H1 (cell line): ENCODE measurements around the gene CST11. TPM values are rescaled to one million over a fixed set of nuclear protein-coding genes. Genes with fewer than 3 reads are reported as not detected.

Experiments used
- BCL11A ChIP-seq, 2 experiments: IDR thresholded peaks; one replicate each; pipeline ENCODE4 v1.6.1; 2011; ENCODE audit warnings: low read depth in 2 of 2, low read length in 2 of 2, mild to moderate bottlenecking in 2 of 2
- CEBPB ChIP-seq: IDR thresholded peaks from 2 replicates; pipeline ENCODE4 v1.6.1; 2012; ENCODE audit warnings: low read depth, low read length
- CHD2 ChIP-seq: IDR thresholded peaks from 2 replicates; pipeline ENCODE4 v1.6.1; 2012; ENCODE audit warnings: low read length, improper control_type of control experiment
- GABPA ChIP-seq: IDR thresholded peaks from 2 replicates; pipeline ENCODE4 v1.6.1; 2011; ENCODE audit warnings: mild to moderate bottlenecking, low read length, moderate library complexity, borderline replicate concordance; ENCODE audit not compliant: insufficient read depth
- HDAC6 ChIP-seq: IDR thresholded peaks from one replicate; pipeline ENCODE4 v1.7.1; 2012; ENCODE audit warnings: low read depth, mild to moderate bottlenecking, inconsistent platforms, low read length, moderate library complexity
- RBBP5 ChIP-seq: IDR thresholded peaks from 2 replicates; pipeline ENCODE4 v1.7.1; 2012; ENCODE audit warnings: low read depth, mild to moderate bottlenecking, inconsistent platforms, low read length, moderate library complexity, borderline replicate concordance
- SIN3A ChIP-seq, 2 experiments: IDR thresholded peaks in 1 of 2; conservative IDR thresholded peaks in 1 of 2; 2 replicates each; pipeline ENCODE4 v1.6.1; 2011 to 2012; ENCODE audit warnings: low read length in 2 of 2, improper control_type of control experiment in 1 of 2, low read depth in 1 of 2, mild to moderate bottlenecking in 1 of 2
- polyA plus RNA-seq, 7 experiments: library from polyadenylated mRNA; depleted of rRNA in 3 of 7; stranded (reverse) in 5 of 7; unstranded in 2 of 7; fragments of >200 nt in 5 of 7; fragments of 200-250 nt in 2 of 7; gene quantifications; 1 replicate in 5 of 7; 2 replicates in 1 of 7; 4 replicates in 1 of 7; pipeline versions ENCODE4 v1.2.1 to v1.2.3, GENCODE V29; 2011 to 2013; ENCODE audit warnings: missing spikeins in 2 of 7, mixed read lengths in 2 of 7
- total RNA-seq: library from RNA; stranded (reverse); fragmentation: NEBNext Ultra II Directional; extraction: Animal tissue kit (Norgen Biotek cat#: 25700); gene quantifications from 2 replicates; pipeline ENCODE4 v1.2.1, GENCODE V29; 2021

The CST11 gene
- total and polyA plus RNA-seq, 2 of the 8 experiments (the other 6 are each of a cell fraction or from before 2014, with no cell fraction given): 2.0 TPM; not detected in 1

DNA sequence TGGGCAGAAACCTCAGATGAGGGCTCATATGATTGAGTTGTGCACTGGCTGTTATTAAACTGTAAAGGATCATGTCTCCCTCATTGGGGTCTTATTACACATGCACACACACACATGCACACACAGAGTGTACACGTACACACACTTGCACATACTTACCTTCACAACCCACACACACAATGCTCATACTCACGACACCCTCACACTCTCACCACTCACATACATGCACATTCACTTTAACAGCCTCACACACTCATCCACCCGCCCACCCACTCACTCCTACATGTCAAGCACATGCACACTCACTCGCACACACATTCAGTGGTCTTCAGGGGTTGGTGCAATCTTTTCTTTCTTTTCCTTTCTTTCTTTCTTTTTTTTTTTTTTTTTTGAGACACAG is 7.8 kb downstream of the CST11 start (continued):
- TF ChIP-seq RBBP5 (no peak), SIN3A (conservative IDR thresholded peaks at IDR 0.05 in 1 of 2, IDR thresholded peaks at IDR 0.05 in 1 of 2; ENCODE audit: low read depth in 1 of 2, low read length in 2 of 2) (no peak), HDAC6 (no peak), BCL11A (IDR thresholded peaks at IDR 0.05; ENCODE audit: low read depth in 2 of 2, low read length in 2 of 2) (no peak), GABPA (no peak), CHD2 (no peak), CEBPB (no peak)
